GM18517 (cell line): ENCODE data around the gene TNIK.

ENCODE experiments used
- ATAC-seq: cut with Tn5 transposase; IDR thresholded peaks from one replicate; pipeline ENCODE4 v1.9.1; 2021; ENCODE audit warnings: mild to moderate bottlenecking, moderate library complexity; ENCODE audit not compliant: unreplicated experiment

The TNIK gene

GRCh38 chr3:171206283-171206682 is 253.9 kb downstream of the TNIK start:
- no peak for ATAC-seq

- no peak for ATAC-seq
Measured at GRCh38 chr3:171204942-171205341, 255.3 kb downstream of the TNIK start.

GRCh38 chr3:171201825-171202224 is 258.4 kb downstream of the TNIK start:
- no peak for ATAC-seq

- no peak for ATAC-seq
Measured at GRCh38 chr3:171200750-171201088, 259.5 kb downstream of the TNIK start.

GRCh38 chr3:171200052-171200749 is 260.0 kb downstream of the TNIK start:
- no peak for ATAC-seq

- ATAC-seq: no peak
Measured at GRCh38 chr3:171199473-171199829, 260.8 kb downstream of the TNIK start.

- no peak for ATAC-seq
Measured at GRCh38 chr3:171198781-171199472, 261.3 kb downstream of the TNIK start.

GRCh38 chr3:171195686-171196085 is 264.5 kb downstream of the TNIK start:
- no peak for ATAC-seq

GRCh38 chr3:171194965-171195364 is 265.2 kb downstream of the TNIK start:
- ATAC-seq: no peak

- no peak for ATAC-seq
Measured at GRCh38 chr3:171193693-171194092, 266.5 kb downstream of the TNIK start.

GRCh38 chr3:171192176-171192854 is 267.9 kb downstream of the TNIK start:
- no peak for ATAC-seq

GRCh38 chr3:171190668-171191067 is 269.5 kb downstream of the TNIK start:
- no peak for ATAC-seq

GRCh38 chr3:171189394-171190080 is 270.7 kb downstream of the TNIK start:
- peak; percentile 46 for ATAC-seq

GRCh38 chr3:171187706-171188290 is 272.4 kb downstream of the TNIK start:
- ATAC-seq: no peak

GRCh38 chr3:171186817-171187500 is 273.2 kb downstream of the TNIK start:
- no peak for ATAC-seq

- ATAC-seq: no peak
Measured at GRCh38 chr3:171186383-171186782, 273.8 kb downstream of the TNIK start.

- ATAC-seq: no peak
Measured at GRCh38 chr3:171185959-171186358, 274.2 kb downstream of the TNIK start.

GRCh38 chr3:171184372-171184771 is 275.8 kb downstream of the TNIK start:
- peak; percentile 82 for ATAC-seq

GRCh38 chr3:171183042-171183441 is 277.2 kb downstream of the TNIK start:
- no peak for ATAC-seq

- ATAC-seq: no peak
Measured at GRCh38 chr3:171181907-171182690, 278.1 kb downstream of the TNIK start.
